ENCODE measurements around the gene SLAMF9.

GRCh38 chr1:159933347-159933746 lies 20.7 kb downstream of the SLAMF9 start:
- no peak for TF ChIP-seq EZH2 (optimal IDR thresholded peaks at IDR 0.05; ENCODE audit: low read depth, low read length)
- no peak for TF ChIP-seq CTCF (IDR thresholded peaks at IDR 0.05; ENCODE audit: low read length)

Data from MM.1S (cell line).